HepG2 (cell line): ENCODE data around the gene APBB3. TPM values are rescaled to one million over a fixed set of nuclear protein-coding genes. Genes with fewer than 3 reads are reported as not detected.

ENCODE experiments used
- BATF2 ChIP-seq: sonication (generic); formaldehyde crosslinking; IDR thresholded peaks from 2 replicates; pipeline ENCODE4 v1.8.0; 2022; ENCODE audit warnings: mild to moderate bottlenecking, missing genetic modification reagents, moderate library complexity
- CHD4 ChIP-seq: fragments of 200-600 bp; sonication (generic); IDR thresholded peaks from 2 replicates; pipeline ENCODE4 v1.7.0; 2017; ENCODE audit warnings: mild to moderate bottlenecking, low read length, borderline replicate concordance
- HNF4G ChIP-seq, 2 experiments: sonication (generic) in 1 of 2; formaldehyde crosslinking in 1 of 2; IDR thresholded peaks; 2 replicates each; pipeline versions ENCODE4 v1.4.0 to v1.6.1; 2011 to 2020; ENCODE audit warnings: borderline replicate concordance in 2 of 2, low read depth in 2 of 2, mild to moderate bottlenecking in 2 of 2, low read length in 1 of 2, missing genetic modification reagents in 1 of 2, moderate library complexity in 1 of 2
- JDP2 ChIP-seq: sonication (generic); formaldehyde crosslinking; IDR thresholded peaks from 2 replicates; pipeline ENCODE4 v1.8.1; 2022; ENCODE audit warnings: missing genetic modification reagents, borderline replicate concordance
- MXI1 ChIP-seq: IDR thresholded peaks from 3 replicates; pipeline ENCODE4 v1.6.1; 2012; ENCODE audit warnings: low read depth, low read length, inconsistent platforms, borderline replicate concordance
- PLSCR1 ChIP-seq: sonication (generic); formaldehyde crosslinking; IDR thresholded peaks from 2 replicates; pipeline ENCODE4 v1.5.0; 2020; ENCODE audit warnings: missing genetic modification reagents, mild to moderate bottlenecking, borderline replicate concordance
- SRF ChIP-seq: IDR thresholded peaks from 2 replicates; pipeline ENCODE4 v1.6.1; 2011; ENCODE audit warnings: mild to moderate bottlenecking, low read depth, low read length, moderate library complexity
- TBX3 ChIP-seq: fragments of 450-650 bp; IDR thresholded peaks from 2 replicates; pipeline ENCODE4 v1.6.1; 2017; ENCODE audit warnings: antibody characterized with exemption, mild to moderate bottlenecking, inconsistent platforms, borderline replicate concordance
- TFDP2 ChIP-seq: sonication (generic); formaldehyde crosslinking; IDR thresholded peaks from 2 replicates; pipeline ENCODE4 v1.4.0; 2020; ENCODE audit warnings: missing genetic modification reagents
- TSC22D2 ChIP-seq: sonication (generic); formaldehyde crosslinking; IDR thresholded peaks from 2 replicates; pipeline ENCODE4 v1.5.1; 2020; ENCODE audit warnings: missing genetic modification reagents, mild to moderate bottlenecking, borderline replicate concordance
- ZBTB10 ChIP-seq: sonication (generic); formaldehyde crosslinking; IDR thresholded peaks from 2 replicates; pipeline ENCODE4 v1.4.0; 2020; ENCODE audit warnings: missing genetic modification reagents, borderline replicate concordance
- ZBTB26 ChIP-seq: IDR thresholded peaks from 2 replicates; pipeline ENCODE4 v1.6.1; 2016; ENCODE audit warnings: missing compliant biosample characterization, missing genetic modification reagents, borderline replicate concordance
- ZFP36L1 ChIP-seq: sonication (generic); formaldehyde crosslinking; IDR thresholded peaks from 2 replicates; pipeline ENCODE4 v1.8.0; 2022; ENCODE audit warnings: mild to moderate bottlenecking, missing genetic modification reagents, moderate library complexity
- ZFP62 ChIP-seq: sonication (generic); formaldehyde crosslinking; IDR thresholded peaks from 2 replicates; pipeline ENCODE4 v1.4.0; 2020; ENCODE audit warnings: missing genetic modification reagents
- ZNF207 ChIP-seq: fragments of 450-650 bp; IDR thresholded peaks from 2 replicates; pipeline ENCODE4 v1.6.1; 2016; ENCODE audit warnings: antibody characterized with exemption, borderline replicate concordance
- ZNF292 ChIP-seq: sonication (generic); formaldehyde crosslinking; IDR thresholded peaks from 2 replicates; pipeline ENCODE4 v1.8.1; 2022; ENCODE audit warnings: mild to moderate bottlenecking, low read depth, missing genetic modification reagents, borderline replicate concordance
- ZNF432 ChIP-seq: sonication (generic); formaldehyde crosslinking; IDR thresholded peaks from 2 replicates; pipeline ENCODE4 v1.5.0; 2020; ENCODE audit warnings: missing genetic modification reagents, mild to moderate bottlenecking, borderline replicate concordance
- ZNF746 ChIP-seq: sonication (generic); formaldehyde crosslinking; IDR thresholded peaks from 2 replicates; pipeline ENCODE4 v1.8.0; 2022; ENCODE audit warnings: mild to moderate bottlenecking, missing genetic modification reagents
- ZNF777 ChIP-seq: sonication (generic); formaldehyde crosslinking; IDR thresholded peaks from 2 replicates; pipeline ENCODE4 v1.4.0; 2020; ENCODE audit warnings: missing genetic modification reagents
- ZNF879 ChIP-seq: sonication (generic); formaldehyde crosslinking; IDR thresholded peaks from 2 replicates; pipeline ENCODE4 v1.8.1; 2023; ENCODE audit warnings: missing genetic modification reagents
- polyA plus RNA-seq, 8 experiments: library from polyadenylated mRNA; depleted of rRNA in 3 of 8; stranded (reverse) in 7 of 8; unstranded in 1 of 8; fragments of >200 nt; fragmentation: Illumina TruSeq in 4 of 8; extraction: Trizol in 4 of 8; gene quantifications; 2 replicates each; pipeline versions ENCODE4 v1.2.1 to v1.2.3, GENCODE V29; 2011 to 2016; ENCODE audit warnings: low read depth in 4 of 8, missing spikeins in 1 of 8, mixed read lengths in 1 of 8; ENCODE audit not compliant: insufficient read depth in 1 of 8
- total RNA-seq, 5 experiments: library from RNA; depleted of rRNA; stranded (reverse); fragments of >200 nt; fragmentation: Illumina TruSeq; extraction: Trizol; gene quantifications; 2 replicates each; pipeline ENCODE4 v1.2.3, GENCODE V29; 2016; ENCODE audit warnings: low read depth in 1 of 5
- TF ChIP-seq, protein P1 (sequence below): IDR thresholded peaks from 2 replicates; pipeline ENCODE4 v1.6.1; 2016; ENCODE audit warnings: missing biosample characterization, missing genetic modification reagents, low read depth

APBB3 gene
- total and polyA plus RNA-seq, 2 of the 13 experiments (the other 11 are each of a cell fraction or from before 2014, with no cell fraction given), result 0.38 to 0.78 TPM

- TF ChIP-seq ZBTB10 (CRISPR knock-in tag) (no peak), TFDP2 (CRISPR knock-in tag) (no peak), ZFP36L1 (CRISPR knock-in tag) (0 out of 2 replicates have a peak, but pooled peaks have one; percentile 22), ZNF746 (no peak), ZNF292 (CRISPR knock-in tag) (no peak), ZNF432 (CRISPR knock-in tag) (no peak), SRF (no peak), PLSCR1 (CRISPR knock-in tag) (no peak), ZNF879 (no peak), BATF2 (CRISPR knock-in tag) (0 out of 2 replicates have a peak, but pooled peaks have one; percentile 54), HNF4G (IDR thresholded peaks at IDR 0.05; ENCODE audit: borderline replicate concordance, low read depth, low read length) (peak; percentile 39), HNF4G (CRISPR knock-in tag; IDR thresholded peaks at IDR 0.05; ENCODE audit: borderline replicate concordance, low read depth) (no peak; the same call in 1 of the 2 replicates), ZBTB26 (CRISPR knock-in tag) (no peak), JDP2 (CRISPR knock-in tag) (no peak), ZNF777 (no peak), ZNF207 (no peak), TBX3 (no peak), CHD4 (no peak), MXI1 (peak; percentile 50; the same call in 1 of the 3 replicates), TSC22D2 (CRISPR knock-in tag) (no peak), ZFP62 (CRISPR knock-in tag) (no peak)
- TF ChIP-seq, protein P1, sequence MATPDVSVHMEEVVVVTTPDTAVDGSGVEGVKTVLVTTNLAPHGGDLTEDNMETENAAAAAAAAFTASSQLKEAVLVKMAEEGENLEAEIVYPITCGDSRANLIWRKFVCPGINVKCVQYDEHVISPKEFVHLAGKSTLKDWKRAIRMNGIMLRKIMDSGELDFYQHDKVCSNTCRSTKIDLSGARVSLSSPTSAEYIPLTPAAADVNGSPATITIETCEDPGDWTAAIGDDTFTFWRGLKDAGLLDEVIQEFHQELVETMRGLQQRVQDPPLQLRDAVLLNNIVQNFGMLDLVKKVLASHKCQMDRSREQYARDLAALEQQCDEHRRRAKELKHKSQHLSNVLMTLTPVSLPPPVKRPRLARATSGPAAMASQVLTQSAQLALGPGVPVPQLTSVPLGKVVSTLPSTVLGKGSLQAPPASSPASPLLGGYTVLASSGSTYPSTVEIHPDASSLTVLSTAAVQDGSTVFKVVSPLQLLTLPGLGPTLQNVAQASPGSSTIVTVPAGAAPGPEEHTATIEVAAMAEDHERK (CRISPR knock-in tag), result no peak
These were observed 17.4 kb downstream of the APBB3 start (continued) for GRCh38 chr5:140546851-140547507.
